ENCODE results near the gene SPART.

GRCh38 chr13:36353001-36353400, 6.8 kb upstream of the SPART start:
- TF ChIP-seq CTCF (conservative IDR thresholded peaks at IDR 0.05; ENCODE audit: low read depth, low read length) (no peak), EZH2 (IDR thresholded peaks at IDR 0.05; ENCODE audit: borderline replicate concordance, low read depth, low read length, poor library complexity, severe bottlenecking) (no peak)
